GM23248 (cell line): ENCODE results near the gene TPCN2.
"Not testable (repeated sequence)": the region's sequence is repeated elsewhere in the genome, so short reads cannot be mapped to it uniquely, and the experiment has no call there.

ENCODE experiments used
- EZH2 ChIP-seq: fragments of 200-600 bp; sonication (generic); IDR thresholded peaks from 2 replicates; pipeline ENCODE4 v1.6.1; 2018; ENCODE audit warnings: antibody characterized with exemption, mild to moderate bottlenecking; ENCODE audit not compliant: insufficient read depth, poor library complexity, severe bottlenecking
- EZH2phosphoT487 ChIP-seq: fragments of 200-600 bp; sonication (generic); IDR thresholded peaks from 2 replicates; pipeline ENCODE4 v1.6.1; 2018; ENCODE audit warnings: antibody characterized with exemption, moderate library complexity, mild to moderate bottlenecking, low read depth; ENCODE audit not compliant: insufficient read depth

GRCh38 chr11:69134182-69134581 is 85.5 kb downstream of the TPCN2 start:
- not testable (repeated sequence) for TF ChIP-seq EZH2phosphoT487, EZH2
